Tibial artery (tissue), 4 donors: Measurements from ENCODE around the gene EEA1.

Experiments used
- DNase-seq, 2 donors: peaks; one replicate each; pipeline ENCODE4 v3.0.0-alpha.2; 2019
- H3K27ac ChIP-seq, 2 donors: fragments of 200-600 bp; sonication (generic) in 1 of 2; 1 replicate in 1 of 2; 2 replicates in 1 of 2; pipeline ENCODE4 v1.5.1; 2018 to 2019; ENCODE audit warnings: mild to moderate bottlenecking in 1 of 2
- H3K27me3 ChIP-seq, 2 donors: fragments of 200-600 bp; sonication (generic) in 1 of 2; one replicate each; pipeline versions ENCODE4 v1.5.1 to v1.6.0; 2016 to 2019
- H3K36me3 ChIP-seq, 3 donors: fragments of 200-600 bp; sonication (generic) in 2 of 3; one replicate each; pipeline ENCODE4 v1.5.1; 2016 to 2019; ENCODE audit warnings: mild to moderate bottlenecking in 2 of 3
- H3K4me1 ChIP-seq, 4 donors: fragments of 200-600 bp; sonication (generic) in 2 of 4; 1 replicate in 3 of 4; 2 replicates in 1 of 4; pipeline ENCODE4 v1.5.1; 2016 to 2019
- H3K4me3 ChIP-seq, 2 donors: fragments of 200-600 bp; sonication (generic) in 1 of 2; 1 replicate in 1 of 2; 2 replicates in 1 of 2; pipeline ENCODE4 v1.5.1; 2018 to 2019; ENCODE audit warnings: mild to moderate bottlenecking in 2 of 2
- H3K9me3 ChIP-seq, 3 donors: fragments of 200-600 bp; sonication (generic) in 1 of 3; one replicate each; pipeline ENCODE4 v1.5.1; 2016 to 2019
- CTCF ChIP-seq, 2 experiments: fragments of 200-600 bp in 1 of 2; fragments of 450-650 bp in 1 of 2; IDR thresholded peaks; one replicate each; pipeline ENCODE4 v1.5.1; 2017 to 2019; ENCODE audit warnings: antibody characterized with exemption in 2 of 2, mild to moderate bottlenecking in 1 of 2, moderate library complexity in 1 of 2
- intact Hi-C: fragments of 100-400 bp; cut with DNase I; formaldehyde crosslinking; loops from one replicate; pipeline ENCODE4 v1.15.0; 2023; ENCODE audit warnings: low total_unique reads

The EEA1 gene

GRCh38 chr12:92952394-92952793, 23.3 kb upstream of the EEA1 start:
- no peak for DNase-seq
- Histone ChIP-seq H3K36me3 (no peaks in the 10 kb centered on the region), H3K9me3 (peaks cover 0 to under 1% (median 0%) of the 10 kb centered on the region in 3 donors), H3K4me1 (no peaks in the 10 kb centered on the region), H3K4me3 (no peak overlapping the region), H3K27ac (no peak overlapping the region), H3K27me3 (no peaks in the 10 kb centered on the region)
- TF ChIP-seq CTCF (IDR thresholded peaks at IDR 0.05) = no peak
- intact Hi-C loops = no loop called here

GRCh38 chr12:92951006-92951405, 21.9 kb upstream of the EEA1 start:
- TF ChIP-seq CTCF (IDR thresholded peaks at IDR 0.05) = no peak
- no peaks in the 10 kb centered on the region for H3K9me3 ChIP-seq
- H3K36me3 ChIP-seq = no peaks in the 10 kb centered on the region
- intact Hi-C loops = no loop called here
- no peak overlapping the region for H3K4me3 ChIP-seq
- H3K27me3 ChIP-seq = no peaks in the 10 kb centered on the region
- no peaks in the 10 kb centered on the region for H3K4me1 ChIP-seq
- DNase-seq = no peak
- no peak overlapping the region for H3K27ac ChIP-seq

GRCh38 chr12:92950011-92950410, 20.9 kb upstream of the EEA1 start:
- H3K36me3 ChIP-seq = no peaks in the 10 kb centered on the region
- no peak for DNase-seq
- H3K27me3 ChIP-seq = no peaks in the 10 kb centered on the region
- intact Hi-C loops = no loop called here
- no peak for TF ChIP-seq CTCF (IDR thresholded peaks at IDR 0.05)
- no peaks in the 10 kb centered on the region for H3K4me1 ChIP-seq
- no peaks in the 10 kb centered on the region for H3K9me3 ChIP-seq
- H3K27ac ChIP-seq = no peak overlapping the region
- no peak overlapping the region for H3K4me3 ChIP-seq

- intact Hi-C loops = loop anchor here (10.0 kb wide), 1 partner anchor 765 kb away; no protein-coding TSS in a partner anchor
- no peaks in the 10 kb centered on the region for H3K27me3 ChIP-seq
- H3K36me3 ChIP-seq = no peaks in the 10 kb centered on the region
- H3K27ac ChIP-seq = no peak overlapping the region
- no peak overlapping the region for H3K4me3 ChIP-seq
- no peaks in the 10 kb centered on the region for H3K4me1 ChIP-seq
- H3K9me3 ChIP-seq = no peaks in the 10 kb centered on the region
- no peak for TF ChIP-seq CTCF (IDR thresholded peaks at IDR 0.05)
- no peak for DNase-seq
Observed at GRCh38 chr12:92949466-92949865, 20.4 kb upstream of the EEA1 start.

- H3K9me3 ChIP-seq = no peaks in the 10 kb centered on the region
- no peak overlapping the region for H3K4me3 ChIP-seq
- TF ChIP-seq CTCF (IDR thresholded peaks at IDR 0.05) = no peak
- no peaks in the 10 kb centered on the region for H3K36me3 ChIP-seq
- intact Hi-C loops = loop anchor here (10.0 kb wide), 1 partner anchor 763 kb away; no protein-coding TSS in a partner anchor
- H3K27me3 ChIP-seq = no peaks in the 10 kb centered on the region
- peaks cover 0 to 7% (median 0%) of the 10 kb centered on the region in 4 donors for H3K4me1 ChIP-seq
- DNase-seq = no peak
- no peak overlapping the region for H3K27ac ChIP-seq
Observed at GRCh38 chr12:92947589-92948215, 18.6 kb upstream of the EEA1 start.
